GM23338 (cell line): ENCODE data around the gene SLC25A34. TPM values are rescaled to one million over a fixed set of nuclear protein-coding genes. Genes with fewer than 3 reads are reported as not detected.

ENCODE experiments used
- ATAC-seq: fragments of 200-7000 bp; cut with Tn5 transposase; 3 replicates; pipeline ENCODE4 v1.9.1; 2020
- DNase-seq: peaks from one replicate; pipeline ENCODE4 v3.0.0-alpha.2; 2015; ENCODE audit warnings: low spot score
- H2AFZ ChIP-seq: fragments of 200-600 bp; sonication (generic); 2 replicates; pipeline ENCODE4 v1.8.0; 2016; ENCODE audit warnings: antibody characterized with exemption, mild to moderate bottlenecking, moderate library complexity
- H3F3A ChIP-seq: fragments of 200-600 bp; sonication (generic); replicated peaks from 2 replicates; pipeline ENCODE4 v1.8.0; 2017; ENCODE audit warnings: antibody characterized with exemption, mixed run types, low read depth
- H3K27ac ChIP-seq: fragments of 200-600 bp; sonication (generic); 2 replicates; pipeline ENCODE4 v1.6.1; 2016; ENCODE audit warnings: low read depth
- H3K27me3 ChIP-seq: fragments of 200-600 bp; sonication (generic); 2 replicates; pipeline ENCODE4 v1.8.0; 2016; ENCODE audit warnings: mild to moderate bottlenecking, mixed run types, moderate library complexity; ENCODE audit not compliant: insufficient read depth
- H3K36me3 ChIP-seq: fragments of 200-600 bp; sonication (generic); 2 replicates; pipeline ENCODE4 v1.8.0; 2016; ENCODE audit warnings: mild to moderate bottlenecking; ENCODE audit not compliant: insufficient read depth
- H3K4me1 ChIP-seq: fragments of 200-600 bp; sonication (generic); 2 replicates; pipeline ENCODE4 v1.8.0; 2016; ENCODE audit warnings: mild to moderate bottlenecking, moderate library complexity; ENCODE audit not compliant: insufficient read depth
- H3K4me2 ChIP-seq: fragments of 200-600 bp; sonication (generic); 2 replicates; pipeline ENCODE4 v1.7.1; 2017; ENCODE audit warnings: mixed run types
- H3K4me3 ChIP-seq: fragments of 200-600 bp; sonication (generic); 2 replicates; pipeline ENCODE4 v1.6.1; 2016; ENCODE audit warnings: mixed run types
- H3K79me2 ChIP-seq: fragments of 200-600 bp; sonication (generic); replicated peaks from 2 replicates; pipeline ENCODE4 v1.8.0; 2017; ENCODE audit warnings: mild to moderate bottlenecking; ENCODE audit not compliant: insufficient read depth
- H3K9me2 ChIP-seq: fragments of 200-600 bp; sonication (generic); 2 replicates; pipeline ENCODE4 v1.8.0; 2017; ENCODE audit not compliant: insufficient read depth
- H4K20me1 ChIP-seq: fragments of 200-600 bp; sonication (generic); replicated peaks from 2 replicates; pipeline ENCODE4 v1.8.0; 2017; ENCODE audit warnings: mild to moderate bottlenecking; ENCODE audit not compliant: insufficient read depth
- H3K27ac Mint-ChIP-seq: 2 replicates; pipeline ENCODE4 v1.8.0; 2020; ENCODE audit warnings: inconsistent platforms, mild to moderate bottlenecking, moderate library complexity, mixed read lengths
- H3K27me3 Mint-ChIP-seq: 3 replicates; pipeline ENCODE4 v1.8.0; 2022; ENCODE audit warnings: low read depth, mild to moderate bottlenecking, moderate library complexity, mixed read lengths, inconsistent platforms; ENCODE audit not compliant: insufficient read depth, poor library complexity
- H3K36me3 Mint-ChIP-seq: 3 replicates; pipeline ENCODE4 v1.8.0; 2021; ENCODE audit warnings: low read depth, mild to moderate bottlenecking, inconsistent platforms, moderate library complexity, mixed read lengths
- H3K4me1 Mint-ChIP-seq: 3 replicates; pipeline ENCODE4 v1.8.0; 2020; ENCODE audit warnings: mild to moderate bottlenecking, inconsistent platforms, mixed read lengths
- H3K4me3 Mint-ChIP-seq: 3 replicates; pipeline ENCODE4 v1.8.0; 2021; ENCODE audit warnings: moderate library complexity, mild to moderate bottlenecking, inconsistent platforms, mixed read lengths
- H3K9me3 Mint-ChIP-seq: 3 replicates; pipeline ENCODE4 v1.8.0; 2020; ENCODE audit warnings: moderate library complexity, mild to moderate bottlenecking, inconsistent platforms, mixed read lengths
- polyA plus RNA-seq: library from polyadenylated mRNA; unstranded; fragments of >200 nt; fragmentation: Nextera tagmentation; extraction: Ambion mirVana; gene quantifications from 2 replicates; pipeline ENCODE4 v1.2.1, GENCODE V29; 2016
- total RNA-seq: library from RNA; depleted of rRNA; stranded (reverse); fragments of >200 nt; shearing (Covaris generic); gene quantifications from 2 replicates; pipeline ENCODE4 v1.2.3, GENCODE V29; 2014
- TF ChIP-seq, protein P1 (sequence below): fragments of 250-450 bp; sonication (Bioruptor Pico); IDR thresholded peaks from 2 replicates; pipeline ENCODE4 v1.5.0; 2020; ENCODE audit warnings: mild to moderate bottlenecking, moderate library complexity
- TF ChIP-seq, protein P2 (sequence below), 2 experiments: fragments of 200-600 bp in 1 of 2; sonication (generic) in 1 of 2; conservative IDR thresholded peaks; 2 replicates each; pipeline versions ENCODE4 v1.5.1 to v1.6.1; 2016 to 2017; ENCODE audit warnings: antibody characterized with exemption in 2 of 2, low read depth in 2 of 2, mild to moderate bottlenecking in 2 of 2, moderate library complexity in 1 of 2

SLC25A34 gene
- total and polyA plus RNA-seq, 2 experiments from 2014 or later: 0.11 to 3.5 TPM

DNA sequence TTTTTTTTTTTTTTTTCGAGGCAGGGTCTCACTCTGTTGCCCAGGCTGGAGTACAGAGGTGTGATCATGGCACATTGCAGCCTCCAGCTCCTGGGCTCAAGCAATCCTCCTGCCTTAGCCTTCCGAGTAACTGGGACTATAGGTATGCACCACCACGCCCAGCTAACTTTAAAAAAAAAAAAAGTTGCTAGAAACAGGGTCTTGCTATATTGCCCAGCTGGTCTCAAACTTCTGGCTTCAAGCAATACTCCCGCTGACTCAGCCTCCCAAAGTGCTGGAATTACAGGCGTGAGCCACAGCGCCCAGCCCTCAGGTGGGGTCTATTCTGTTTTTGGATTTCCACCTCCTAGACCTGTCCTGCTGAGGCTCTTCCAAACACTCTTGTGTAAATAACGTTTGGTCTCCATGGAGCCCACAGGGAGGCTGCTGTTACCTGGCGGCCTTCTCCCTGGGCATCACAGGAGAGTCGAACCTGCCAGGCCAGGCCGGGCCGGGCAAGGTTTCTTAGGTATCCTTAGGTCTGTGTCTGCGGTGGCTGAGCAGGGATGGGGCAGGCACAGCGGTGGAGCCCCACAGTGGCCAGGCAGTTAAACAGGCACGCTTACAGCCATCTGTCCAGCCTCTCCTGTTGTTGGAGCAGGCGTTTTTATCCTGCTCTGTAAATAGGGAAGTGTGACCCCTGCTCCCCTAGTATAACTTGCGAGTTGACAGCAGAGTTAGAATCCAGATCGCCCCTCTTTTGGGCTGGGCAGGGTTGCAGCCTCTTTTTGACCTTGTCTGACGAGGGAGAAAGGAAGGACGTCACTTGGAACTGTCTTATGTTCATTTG is 33.1 kb upstream of the SLC25A34 start:
- Mint-ChIP-seq H3K4me3 (no peak overlapping the region), H3K27ac (peak overlapping the region; percentile 41; the same call in 1 of the 2 replicates), H3K9me3 (no peaks in the 10 kb centered on the region), H3K4me1 (peaks cover 4% of the 10 kb centered on the region), H3K27me3 (peaks cover 6% of the 10 kb centered on the region), H3K36me3 (peaks cover 12% of the 10 kb centered on the region)
- peaks cover 37% of the 10 kb centered on the region for H3K79me2 ChIP-seq
- H3K27me3 ChIP-seq: no peaks in the 10 kb centered on the region
- H3F3A ChIP-seq: 0 out of 2 replicates have a peak, but pooled peaks cover 8% of the 10 kb centered on the region
- H3K4me2 ChIP-seq: no peak overlapping the region
- DNase-seq: peak; percentile 58
- H3K27ac ChIP-seq: peak overlapping the region; percentile 91
- no peaks in the 10 kb centered on the region for H3K36me3 ChIP-seq
- H4K20me1 ChIP-seq: peaks cover 4% of the 10 kb centered on the region; the same call in 1 of the 2 replicates
- ATAC-seq: peak; percentile 94
- no peak overlapping the region for H2AFZ ChIP-seq
- H3K4me3 ChIP-seq: no peak overlapping the region
- no peaks in the 10 kb centered on the region for H3K9me2 ChIP-seq
- TF ChIP-seq, protein P1, sequence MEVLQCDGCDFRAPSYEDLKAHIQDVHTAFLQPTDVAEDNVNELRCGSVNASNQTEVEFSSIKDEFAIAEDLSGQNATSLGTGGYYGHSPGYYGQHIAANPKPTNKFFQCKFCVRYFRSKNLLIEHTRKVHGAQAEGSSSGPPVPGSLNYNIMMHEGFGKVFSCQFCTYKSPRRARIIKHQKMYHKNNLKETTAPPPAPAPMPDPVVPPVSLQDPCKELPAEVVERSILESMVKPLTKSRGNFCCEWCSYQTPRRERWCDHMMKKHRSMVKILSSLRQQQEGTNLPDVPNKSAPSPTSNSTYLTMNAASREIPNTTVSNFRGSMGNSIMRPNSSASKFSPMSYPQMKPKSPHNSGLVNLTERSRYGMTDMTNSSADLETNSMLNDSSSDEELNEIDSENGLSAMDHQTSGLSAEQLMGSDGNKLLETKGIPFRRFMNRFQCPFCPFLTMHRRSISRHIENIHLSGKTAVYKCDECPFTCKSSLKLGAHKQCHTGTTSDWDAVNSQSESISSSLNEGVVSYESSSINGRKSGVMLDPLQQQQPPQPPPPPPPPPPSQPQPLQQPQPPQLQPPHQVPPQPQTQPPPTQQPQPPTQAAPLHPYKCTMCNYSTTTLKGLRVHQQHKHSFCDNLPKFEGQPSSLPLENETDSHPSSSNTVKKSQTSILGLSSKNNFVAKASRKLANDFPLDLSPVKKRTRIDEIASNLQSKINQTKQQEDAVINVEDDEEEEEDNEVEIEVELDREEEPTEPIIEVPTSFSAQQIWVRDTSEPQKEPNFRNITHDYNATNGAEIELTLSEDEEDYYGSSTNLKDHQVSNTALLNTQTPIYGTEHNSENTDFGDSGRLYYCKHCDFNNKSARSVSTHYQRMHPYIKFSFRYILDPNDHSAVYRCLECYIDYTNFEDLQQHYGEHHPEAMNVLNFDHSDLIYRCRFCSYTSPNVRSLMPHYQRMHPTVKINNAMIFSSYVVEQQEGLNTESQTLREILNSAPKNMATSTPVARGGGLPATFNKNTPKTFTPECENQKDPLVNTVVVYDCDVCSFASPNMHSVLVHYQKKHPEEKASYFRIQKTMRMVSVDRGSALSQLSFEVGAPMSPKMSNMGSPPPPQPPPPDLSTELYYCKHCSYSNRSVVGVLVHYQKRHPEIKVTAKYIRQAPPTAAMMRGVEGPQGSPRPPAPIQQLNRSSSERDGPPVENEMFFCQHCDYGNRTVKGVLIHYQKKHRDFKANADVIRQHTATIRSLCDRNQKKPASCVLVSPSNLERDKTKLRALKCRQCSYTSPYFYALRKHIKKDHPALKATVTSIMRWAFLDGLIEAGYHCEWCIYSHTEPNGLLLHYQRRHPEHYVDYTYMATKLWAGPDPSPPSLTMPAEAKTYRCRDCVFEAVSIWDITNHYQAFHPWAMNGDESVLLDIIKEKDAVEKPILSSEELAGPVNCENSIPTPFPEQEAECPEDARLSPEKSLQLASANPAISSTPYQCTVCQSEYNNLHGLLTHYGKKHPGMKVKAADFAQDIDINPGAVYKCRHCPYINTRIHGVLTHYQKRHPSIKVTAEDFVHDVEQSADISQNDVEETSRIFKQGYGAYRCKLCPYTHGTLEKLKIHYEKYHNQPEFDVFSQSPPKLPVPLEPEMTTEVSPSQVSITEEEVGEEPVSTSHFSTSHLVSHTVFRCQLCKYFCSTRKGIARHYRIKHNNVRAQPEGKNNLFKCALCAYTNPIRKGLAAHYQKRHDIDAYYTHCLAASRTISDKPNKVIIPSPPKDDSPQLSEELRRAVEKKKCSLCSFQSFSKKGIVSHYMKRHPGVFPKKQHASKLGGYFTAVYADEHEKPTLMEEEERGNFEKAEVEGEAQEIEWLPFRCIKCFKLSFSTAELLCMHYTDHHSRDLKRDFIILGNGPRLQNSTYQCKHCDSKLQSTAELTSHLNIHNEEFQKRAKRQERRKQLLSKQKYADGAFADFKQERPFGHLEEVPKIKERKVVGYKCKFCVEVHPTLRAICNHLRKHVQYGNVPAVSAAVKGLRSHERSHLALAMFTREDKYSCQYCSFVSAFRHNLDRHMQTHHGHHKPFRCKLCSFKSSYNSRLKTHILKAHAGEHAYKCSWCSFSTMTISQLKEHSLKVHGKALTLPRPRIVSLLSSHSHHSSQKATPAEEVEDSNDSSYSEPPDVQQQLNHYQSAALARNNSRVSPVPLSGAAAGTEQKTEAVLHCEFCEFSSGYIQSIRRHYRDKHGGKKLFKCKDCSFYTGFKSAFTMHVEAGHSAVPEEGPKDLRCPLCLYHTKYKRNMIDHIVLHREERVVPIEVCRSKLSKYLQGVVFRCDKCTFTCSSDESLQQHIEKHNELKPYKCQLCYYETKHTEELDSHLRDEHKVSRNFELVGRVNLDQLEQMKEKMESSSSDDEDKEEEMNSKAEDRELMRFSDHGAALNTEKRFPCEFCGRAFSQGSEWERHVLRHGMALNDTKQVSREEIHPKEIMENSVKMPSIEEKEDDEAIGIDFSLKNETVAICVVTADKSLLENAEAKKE (CRISPR knock-in tag): no peak
- TF ChIP-seq, protein P2, sequence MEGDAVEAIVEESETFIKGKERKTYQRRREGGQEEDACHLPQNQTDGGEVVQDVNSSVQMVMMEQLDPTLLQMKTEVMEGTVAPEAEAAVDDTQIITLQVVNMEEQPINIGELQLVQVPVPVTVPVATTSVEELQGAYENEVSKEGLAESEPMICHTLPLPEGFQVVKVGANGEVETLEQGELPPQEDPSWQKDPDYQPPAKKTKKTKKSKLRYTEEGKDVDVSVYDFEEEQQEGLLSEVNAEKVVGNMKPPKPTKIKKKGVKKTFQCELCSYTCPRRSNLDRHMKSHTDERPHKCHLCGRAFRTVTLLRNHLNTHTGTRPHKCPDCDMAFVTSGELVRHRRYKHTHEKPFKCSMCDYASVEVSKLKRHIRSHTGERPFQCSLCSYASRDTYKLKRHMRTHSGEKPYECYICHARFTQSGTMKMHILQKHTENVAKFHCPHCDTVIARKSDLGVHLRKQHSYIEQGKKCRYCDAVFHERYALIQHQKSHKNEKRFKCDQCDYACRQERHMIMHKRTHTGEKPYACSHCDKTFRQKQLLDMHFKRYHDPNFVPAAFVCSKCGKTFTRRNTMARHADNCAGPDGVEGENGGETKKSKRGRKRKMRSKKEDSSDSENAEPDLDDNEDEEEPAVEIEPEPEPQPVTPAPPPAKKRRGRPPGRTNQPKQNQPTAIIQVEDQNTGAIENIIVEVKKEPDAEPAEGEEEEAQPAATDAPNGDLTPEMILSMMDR (conservative IDR thresholded peaks at IDR 0.05; ENCODE audit: low read depth in 2 of 2): peak; percentile 36 to 64; a peak in 3 of 4 replicates
- H3K4me1 ChIP-seq: 0 out of 2 replicates have a peak, but pooled peaks cover 3% of the 10 kb centered on the region
